Memory B cell (primary cell): ENCODE measurements around the gene LHFPL6.
"Not testable (repeated sequence)": the region's sequence is repeated elsewhere in the genome, so short reads cannot be mapped to it uniquely, and the experiment has no call there.

Experiments used
- ATAC-seq: fragments of 150-1000 bp; cut with Tn5 transposase; 2 replicates; pipeline ENCODE4 v1.10.0; 2021; ENCODE audit warnings: low read depth, mild to moderate bottlenecking, moderate library complexity
- DNase-seq, 2 donors: peaks; one replicate each; pipeline ENCODE4 v3.0.0; 2022; ENCODE audit warnings: low spot score in 2 of 2
- H3K27ac Mint-ChIP-seq: one replicate; pipeline ENCODE4 v1.8.0; 2022; ENCODE audit warnings: mild to moderate bottlenecking, moderate library complexity, mixed read lengths
- H3K27me3 Mint-ChIP-seq: one replicate; pipeline ENCODE4 v1.8.0; 2022; ENCODE audit warnings: mixed read lengths
- H3K36me3 Mint-ChIP-seq: one replicate; pipeline ENCODE4 v1.8.0; 2022; ENCODE audit warnings: mild to moderate bottlenecking, mixed read lengths
- H3K4me1 Mint-ChIP-seq: one replicate; pipeline ENCODE4 v1.8.0; 2022; ENCODE audit warnings: mixed read lengths
- H3K4me3 Mint-ChIP-seq: one replicate; pipeline ENCODE4 v1.8.0; 2022; ENCODE audit warnings: mild to moderate bottlenecking, moderate library complexity, mixed read lengths
- H3K9me3 Mint-ChIP-seq: one replicate; pipeline ENCODE4 v1.8.0; 2022; ENCODE audit warnings: mixed read lengths

The LHFPL6 gene

DNA sequence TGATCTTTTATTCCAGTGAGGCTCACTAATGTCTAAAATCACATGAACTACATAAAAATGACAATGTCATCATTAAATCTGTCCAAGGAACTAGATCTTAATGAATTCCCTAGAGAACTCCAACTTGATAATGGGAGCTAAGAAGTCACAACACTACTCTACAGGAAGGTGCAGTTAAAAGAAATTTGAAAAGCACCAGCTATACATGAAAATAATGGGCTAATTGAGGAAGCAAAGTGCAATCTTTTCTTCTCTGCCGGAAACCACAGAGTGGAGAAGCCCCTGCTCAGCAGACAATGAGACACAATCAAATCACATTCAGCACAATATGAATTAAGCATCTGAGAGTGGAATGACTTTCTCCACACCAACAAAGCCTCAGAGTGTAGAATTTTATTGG, 261.7 kb downstream of the LHFPL6 start:
- DNase-seq (no peak), ATAC-seq (no peak)
- no peak overlapping the region for H3K27ac Mint-ChIP-seq
- no peaks in the 10 kb centered on the region for H3K4me1 Mint-ChIP-seq
- no peaks in the 10 kb centered on the region for H3K36me3 Mint-ChIP-seq
- H3K4me3 Mint-ChIP-seq, result no peak overlapping the region
- H3K9me3 Mint-ChIP-seq, result no peaks in the 10 kb centered on the region
- H3K27me3 Mint-ChIP-seq, result peaks cover 3% of the 10 kb centered on the region

DNA sequence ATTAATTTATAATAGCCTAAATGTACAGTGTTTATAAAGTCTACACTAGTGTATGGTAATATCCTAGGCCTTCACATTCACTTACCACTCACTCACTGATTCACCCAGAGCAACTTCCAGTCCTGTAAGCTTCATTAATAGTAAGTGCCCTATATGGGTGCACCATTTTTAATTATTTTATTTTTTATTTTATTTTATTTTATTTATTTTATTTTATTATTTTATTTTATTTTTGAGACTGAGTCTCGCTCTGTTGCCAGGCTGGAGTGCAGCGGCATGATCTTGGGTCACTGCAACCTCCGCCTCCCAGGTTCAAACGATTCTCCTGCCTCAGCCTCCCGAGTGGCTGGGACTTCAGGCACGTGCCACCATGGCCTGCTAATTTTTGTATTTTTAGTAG, 264.9 kb downstream of the LHFPL6 start:
- H3K27ac Mint-ChIP-seq, ATAC-seq, DNase-seq, H3K4me3 Mint-ChIP-seq, H3K4me1 Mint-ChIP-seq, H3K36me3 Mint-ChIP-seq, H3K9me3 Mint-ChIP-seq, H3K27me3 Mint-ChIP-seq: not testable (repeated sequence)

DNA sequence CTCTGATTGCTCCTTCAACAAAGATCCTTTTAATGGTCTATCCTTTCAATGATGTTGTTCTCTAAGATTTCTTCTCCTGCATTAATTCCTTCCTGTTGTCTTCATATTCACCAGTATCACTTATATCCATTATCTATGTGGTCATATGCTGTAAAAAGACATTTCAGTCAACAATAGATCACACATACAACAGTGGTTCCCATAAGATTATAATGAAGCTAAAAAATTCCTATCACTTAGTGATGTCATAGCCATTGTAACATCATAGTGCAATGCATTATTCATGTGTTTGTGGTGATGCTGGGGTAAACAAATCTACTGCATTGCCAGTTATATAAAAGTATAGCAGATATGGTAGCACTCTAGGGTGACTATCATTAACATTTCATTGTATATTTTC, 266.1 kb downstream of the LHFPL6 start:
- Mint-ChIP-seq H3K4me3 (no peak overlapping the region), H3K9me3 (peaks cover 5% of the 10 kb centered on the region)
- DNase-seq, result no peak

DNA sequence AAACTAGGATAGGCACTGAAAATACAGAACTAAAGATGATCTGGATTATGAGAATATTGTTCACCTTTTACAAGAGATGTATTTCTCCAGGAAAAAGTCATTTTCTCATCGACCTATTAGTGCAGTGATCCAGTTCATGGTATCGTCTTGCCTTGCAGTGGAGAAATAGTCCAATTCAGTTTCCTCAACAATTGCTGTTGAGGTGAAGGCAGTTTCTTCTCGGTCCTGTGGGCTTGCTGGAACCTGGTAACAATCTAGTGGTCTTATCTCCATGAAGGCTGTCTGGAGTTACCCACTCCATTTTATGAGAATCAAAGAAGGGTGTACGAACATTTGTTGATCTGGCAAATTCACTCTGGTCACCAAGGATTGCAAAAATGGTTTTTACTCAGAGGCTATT, 266.8 kb downstream of the LHFPL6 start:
- no peak overlapping the region for H3K4me3 Mint-ChIP-seq
- H3K36me3 Mint-ChIP-seq, result no peaks in the 10 kb centered on the region
- H3K27ac Mint-ChIP-seq, result no peak overlapping the region
- DNase-seq (no peak), ATAC-seq (no peak)
- peaks cover 5% of the 10 kb centered on the region for H3K9me3 Mint-ChIP-seq
- H3K27me3 Mint-ChIP-seq, result no peaks in the 10 kb centered on the region
- H3K4me1 Mint-ChIP-seq, result no peaks in the 10 kb centered on the region

More for the DNA sequence above, 266.1 kb downstream of the LHFPL6 start:
- Mint-ChIP-seq H3K27me3 (no peaks in the 10 kb centered on the region), H3K4me1 (no peaks in the 10 kb centered on the region), H3K27ac (no peak overlapping the region), H3K36me3 (no peaks in the 10 kb centered on the region)
- ATAC-seq, result no peak

DNA sequence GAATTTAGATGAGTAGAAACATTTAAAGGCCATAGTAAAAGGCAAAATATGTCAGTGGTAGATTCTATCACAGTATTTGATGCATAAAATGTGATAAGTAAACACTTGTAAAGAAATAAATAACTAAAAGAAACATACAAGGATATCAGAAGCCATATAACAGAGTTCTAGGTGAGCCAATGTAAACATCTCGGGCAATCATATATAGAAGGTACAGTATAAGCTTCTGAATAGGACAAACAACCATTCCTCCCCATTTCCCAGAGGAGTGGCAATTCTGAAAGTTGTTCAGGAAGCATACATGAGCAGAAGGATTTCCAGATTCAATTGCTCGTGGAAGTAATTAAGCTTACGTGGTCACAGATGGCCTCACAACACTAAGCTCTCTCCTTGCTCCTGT, 267.3 kb downstream of the LHFPL6 start:
- Mint-ChIP-seq H3K4me3 (no peak overlapping the region), H3K4me1 (no peaks in the 10 kb centered on the region), H3K27ac (no peak overlapping the region), H3K27me3 (no peaks in the 10 kb centered on the region), H3K36me3 (no peaks in the 10 kb centered on the region), H3K9me3 (peaks cover 6% of the 10 kb centered on the region)
- DNase-seq (no peak), ATAC-seq (no peak)

DNA sequence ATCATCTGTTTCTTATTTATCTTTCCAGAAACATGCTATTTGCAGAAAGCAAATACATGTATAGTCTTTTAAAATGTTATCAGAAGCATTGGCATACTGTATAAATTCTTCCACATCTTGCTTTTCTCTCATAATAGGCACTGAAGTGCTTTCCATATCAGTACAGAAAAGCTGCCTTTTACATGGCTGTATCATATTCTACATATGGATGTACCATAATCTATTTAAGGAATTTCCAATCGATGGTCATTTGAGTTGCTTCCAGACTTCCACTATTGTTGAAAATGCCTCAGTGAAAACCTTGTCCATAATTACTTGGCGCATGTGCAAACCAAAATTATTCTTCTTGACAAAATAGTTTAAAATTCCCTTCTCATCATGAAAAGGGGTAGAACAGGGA, 272.5 kb downstream of the LHFPL6 start:
- H3K4me3 Mint-ChIP-seq, result no peak overlapping the region

DNA sequence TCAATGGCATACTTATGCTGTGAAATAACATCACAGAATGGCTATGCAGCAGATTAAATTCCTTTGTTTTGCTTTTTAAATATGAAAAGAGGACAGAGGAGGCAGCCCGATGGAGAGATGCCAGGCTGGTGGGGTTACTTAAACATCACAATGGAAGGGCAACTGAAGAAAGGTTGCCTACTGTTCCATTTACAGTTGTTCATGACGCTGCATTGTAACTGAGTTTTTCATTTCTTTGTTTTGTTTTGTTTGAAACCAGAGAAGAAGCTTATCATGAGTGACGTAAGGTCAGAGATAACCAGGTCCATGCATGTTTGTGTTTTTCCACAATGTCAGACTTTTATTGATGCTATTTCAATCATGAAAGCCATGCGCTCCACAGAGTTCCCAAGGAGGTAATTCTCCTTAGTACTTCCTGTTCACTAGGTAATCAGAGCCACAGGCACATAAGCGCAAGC, 273.8 kb downstream of the LHFPL6 start:
- no peak for ATAC-seq
- Mint-ChIP-seq H3K4me1 (no peaks in the 10 kb centered on the region), H3K27me3 (peaks cover 3% of the 10 kb centered on the region), H3K36me3 (no peaks in the 10 kb centered on the region), H3K4me3 (no peak overlapping the region), H3K27ac (no peak overlapping the region), H3K9me3 (peaks cover 8% of the 10 kb centered on the region)
- DNase-seq, result no peak

More for the DNA sequence above, 272.5 kb downstream of the LHFPL6 start:
- Mint-ChIP-seq H3K27me3 (peaks cover 3% of the 10 kb centered on the region), H3K36me3 (no peaks in the 10 kb centered on the region), H3K4me1 (no peaks in the 10 kb centered on the region), H3K27ac (no peak overlapping the region), H3K9me3 (peaks cover 8% of the 10 kb centered on the region)
- DNase-seq (no peak), ATAC-seq (no peak)

DNA sequence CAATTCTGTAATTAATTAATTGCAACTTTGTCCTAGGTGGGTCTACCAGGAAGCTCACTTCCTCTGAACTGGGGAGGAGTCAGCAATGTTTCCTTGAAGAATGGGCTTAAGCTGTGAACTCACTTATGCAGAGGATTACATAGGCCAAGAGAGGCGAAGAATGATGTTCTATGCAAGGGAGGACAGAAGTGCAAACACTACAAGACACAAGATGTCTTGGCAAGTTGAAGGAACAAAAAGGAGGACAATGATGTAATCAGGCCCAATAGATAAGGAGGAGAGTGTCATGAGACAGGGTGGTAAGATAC, 275.9 kb downstream of the LHFPL6 start:
- no peak for ATAC-seq
- Mint-ChIP-seq H3K36me3 (no peaks in the 10 kb centered on the region), H3K9me3 (peaks cover 4% of the 10 kb centered on the region), H3K4me1 (no peaks in the 10 kb centered on the region), H3K4me3 (no peak overlapping the region), H3K27me3 (peaks cover 5% of the 10 kb centered on the region), H3K27ac (no peak overlapping the region)
- DNase-seq, result no peak

DNA sequence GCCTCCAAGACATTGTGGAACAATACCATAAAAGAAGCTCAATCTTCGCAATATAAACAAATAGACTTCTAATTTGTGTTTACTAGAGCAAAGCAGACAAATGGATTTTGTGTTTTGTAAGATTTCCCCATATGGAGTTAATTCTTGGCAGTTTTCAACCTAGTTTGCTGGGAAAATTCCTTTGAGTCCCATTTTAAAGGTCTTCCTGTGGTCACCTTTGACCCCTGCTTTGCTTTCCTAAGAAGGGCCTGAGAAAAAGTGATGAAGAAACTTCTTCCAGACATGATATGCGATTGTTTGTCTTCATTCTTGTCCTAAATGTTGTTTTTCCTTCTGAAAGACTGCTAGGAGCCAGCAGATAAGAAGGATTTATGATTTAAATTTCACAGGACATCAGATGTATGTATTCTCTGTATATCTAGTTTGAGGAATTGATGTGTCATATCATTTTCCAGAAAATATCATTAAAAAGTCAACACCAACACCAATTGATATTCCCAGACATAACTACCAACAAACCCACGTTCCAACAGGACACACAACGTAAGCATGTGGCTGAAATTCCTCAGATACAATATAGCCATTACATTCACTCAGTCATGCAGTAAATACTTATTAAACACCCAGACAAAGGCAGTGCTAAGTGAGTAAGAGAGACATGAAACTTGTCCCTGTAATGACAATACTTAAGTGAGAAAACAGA, 276.4 kb downstream of the LHFPL6 start:
- H3K27ac Mint-ChIP-seq, result no peak overlapping the region
- H3K4me3 Mint-ChIP-seq, result no peak overlapping the region
- no peaks in the 10 kb centered on the region for H3K36me3 Mint-ChIP-seq
- no peaks in the 10 kb centered on the region for H3K4me1 Mint-ChIP-seq
- ATAC-seq (no peak), DNase-seq (no peak)
- peaks cover 5% of the 10 kb centered on the region for H3K27me3 Mint-ChIP-seq
- peaks cover 4% of the 10 kb centered on the region for H3K9me3 Mint-ChIP-seq

DNA sequence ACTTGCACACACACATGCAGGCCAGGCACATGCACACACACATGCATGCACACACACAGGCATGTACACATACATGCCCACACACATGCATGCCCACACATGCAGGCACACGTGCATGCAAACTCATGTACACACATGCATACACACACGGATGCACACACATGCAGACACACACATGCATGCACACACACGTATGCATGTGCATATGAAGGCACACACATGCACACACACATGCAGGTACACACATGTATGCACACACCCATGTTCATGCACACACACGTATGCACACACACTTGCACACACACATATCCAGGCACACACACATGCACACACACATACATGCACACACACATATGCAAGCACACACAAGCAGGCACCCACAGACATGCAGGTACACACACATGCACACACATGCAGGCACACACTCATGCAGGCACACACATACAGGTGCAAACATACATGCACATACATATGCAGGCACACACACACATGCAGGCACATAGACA, 278.1 kb downstream of the LHFPL6 start:
- Mint-ChIP-seq H3K27ac (no peak overlapping the region), H3K36me3 (no peaks in the 10 kb centered on the region), H3K9me3 (peaks cover 1% of the 10 kb centered on the region), H3K4me3 (no peak overlapping the region), H3K4me1 (no peaks in the 10 kb centered on the region), H3K27me3 (peaks cover 5% of the 10 kb centered on the region)
- DNase-seq (no peak), ATAC-seq (no peak)

DNA sequence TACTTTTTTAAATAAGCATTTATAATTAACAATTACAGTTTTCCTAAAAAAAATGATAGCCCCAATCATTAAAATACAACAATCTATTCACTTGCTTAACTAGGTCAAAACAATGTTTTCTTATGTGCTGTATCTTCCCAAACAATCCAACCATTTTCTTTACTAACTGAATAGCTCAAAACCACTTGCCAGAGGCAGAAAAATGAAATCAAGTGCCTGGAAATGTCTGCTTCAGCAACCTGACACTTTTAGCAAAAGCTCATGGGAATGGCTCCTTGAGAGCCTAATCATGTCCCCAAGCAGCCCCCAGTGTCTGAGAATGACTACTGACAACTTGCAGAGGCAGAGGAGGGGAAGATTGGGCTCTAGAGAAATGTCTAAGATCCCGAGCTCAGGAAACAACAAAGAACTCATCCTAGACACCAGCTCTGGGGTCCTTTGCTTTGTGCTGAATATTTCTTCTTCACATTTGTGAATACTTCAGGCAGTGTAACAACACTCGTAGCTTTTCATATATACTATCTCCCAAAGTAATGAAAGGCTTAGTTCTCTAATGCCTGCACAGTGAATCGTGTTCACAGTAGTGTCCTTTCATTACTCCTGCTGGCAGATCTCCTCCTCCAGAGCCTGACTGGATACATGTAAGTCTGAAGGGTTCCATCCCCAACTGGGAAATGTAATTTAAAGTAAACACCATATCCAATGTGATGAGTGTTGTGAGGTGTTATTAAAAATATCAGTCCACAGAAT, 280.0 kb downstream of the LHFPL6 start:
- ATAC-seq, result no peak
- no peak overlapping the region for H3K4me3 Mint-ChIP-seq
- H3K27me3 Mint-ChIP-seq, result peaks cover 6% of the 10 kb centered on the region
- H3K27ac Mint-ChIP-seq, result no peak overlapping the region
- H3K9me3 Mint-ChIP-seq, result no peaks in the 10 kb centered on the region
- no peak for DNase-seq
- H3K4me1 Mint-ChIP-seq, result no peaks in the 10 kb centered on the region
- H3K36me3 Mint-ChIP-seq, result no peaks in the 10 kb centered on the region

DNA sequence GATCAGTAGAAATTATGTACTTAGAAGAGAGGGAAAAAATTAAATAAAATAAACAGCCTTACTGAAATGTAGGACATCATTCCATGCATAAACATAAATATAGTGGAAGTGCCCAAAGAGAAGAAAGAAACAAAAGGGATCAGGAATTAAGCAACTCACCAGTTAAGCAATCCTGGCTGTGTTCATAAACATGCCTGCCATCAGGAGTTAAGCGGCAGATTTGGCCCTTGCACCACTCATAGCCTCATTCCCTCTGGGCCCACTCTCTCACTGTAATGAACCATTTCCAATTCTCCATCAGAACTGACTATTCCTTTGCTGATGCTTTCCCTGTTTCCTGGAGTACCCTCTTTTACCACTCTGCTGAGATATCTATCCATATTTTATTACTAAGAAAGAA, 281.4 kb downstream of the LHFPL6 start:
- H3K4me3 Mint-ChIP-seq, result no peak overlapping the region
- no peak for DNase-seq
- no peaks in the 10 kb centered on the region for H3K4me1 Mint-ChIP-seq
- ATAC-seq, result no peak
- H3K27ac Mint-ChIP-seq, result no peak overlapping the region
- peaks cover 4% of the 10 kb centered on the region for H3K27me3 Mint-ChIP-seq
- no peaks in the 10 kb centered on the region for H3K36me3 Mint-ChIP-seq
- H3K9me3 Mint-ChIP-seq, result no peaks in the 10 kb centered on the region

DNA sequence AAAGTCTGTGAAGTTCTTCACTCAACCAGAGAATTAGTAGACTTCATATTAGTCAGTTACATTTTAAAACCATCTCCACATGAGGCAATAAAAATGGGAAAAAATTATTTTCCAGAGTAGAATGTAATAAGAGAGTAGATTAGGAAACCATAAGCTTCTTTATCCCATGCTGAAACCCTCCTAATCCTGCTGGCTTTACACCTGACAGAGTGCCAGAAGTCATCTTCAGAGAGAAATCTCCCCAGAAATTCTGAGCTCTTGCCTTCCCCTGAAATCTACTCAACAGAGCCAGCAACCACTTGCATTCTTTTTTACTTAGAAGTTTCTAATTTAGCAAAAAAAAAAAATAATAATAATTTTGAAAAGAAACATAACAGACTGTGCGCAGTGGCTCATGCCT, 284.8 kb downstream of the LHFPL6 start:
- Mint-ChIP-seq H3K27ac (no peak overlapping the region), H3K27me3 (peaks cover 4% of the 10 kb centered on the region), H3K4me3 (no peak overlapping the region), H3K9me3 (no peaks in the 10 kb centered on the region), H3K4me1 (no peaks in the 10 kb centered on the region), H3K36me3 (no peaks in the 10 kb centered on the region)
- no peak for DNase-seq
- ATAC-seq, result no peak

DNA sequence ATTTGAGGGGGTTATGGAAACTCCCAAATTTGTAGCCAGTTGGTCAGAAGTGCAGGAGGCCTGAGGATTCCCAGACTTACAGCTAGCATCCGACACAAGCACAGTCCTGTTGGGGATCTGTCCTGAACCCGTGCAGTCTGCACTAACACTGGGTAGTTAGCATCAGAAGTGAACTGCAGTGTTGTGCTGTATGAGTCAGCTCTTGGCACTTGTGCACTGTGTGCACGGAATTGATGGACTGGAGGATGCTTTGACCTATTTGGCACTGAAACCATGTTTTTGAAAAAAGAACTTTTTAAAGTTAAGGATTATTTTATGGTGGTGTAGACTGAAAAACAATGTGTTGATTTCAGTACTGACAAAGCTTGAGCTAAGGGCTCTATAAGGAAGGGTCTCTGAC, 285.7 kb downstream of the LHFPL6 start:
- Mint-ChIP-seq H3K27me3 (peaks cover 3% of the 10 kb centered on the region), H3K27ac (no peak overlapping the region), H3K4me3 (no peak overlapping the region), H3K9me3 (no peaks in the 10 kb centered on the region), H3K4me1 (no peaks in the 10 kb centered on the region), H3K36me3 (no peaks in the 10 kb centered on the region)
- ATAC-seq, result no peak
- no peak for DNase-seq

DNA sequence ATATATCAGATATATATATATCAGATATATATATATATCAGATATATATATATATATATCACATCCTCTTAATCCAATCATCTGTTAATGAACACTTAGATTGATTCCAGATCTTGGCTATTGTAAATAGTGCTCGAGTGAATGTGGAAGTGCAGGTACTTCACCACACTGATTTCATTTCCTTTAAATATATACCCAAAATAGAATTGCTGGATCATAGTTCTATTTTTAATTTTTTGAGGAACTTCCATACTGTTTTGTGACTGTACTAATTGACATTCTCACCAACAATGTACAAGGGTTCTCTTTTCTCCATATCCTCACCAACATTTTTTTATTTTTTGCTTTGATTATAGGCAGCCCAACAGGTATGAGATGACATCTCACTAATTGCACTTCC, 287.2 kb downstream of the LHFPL6 start:
- no peak for ATAC-seq

More for the DNA sequence above, 287.2 kb downstream of the LHFPL6 start:
- Mint-ChIP-seq H3K4me1 (no peaks in the 10 kb centered on the region), H3K36me3 (no peaks in the 10 kb centered on the region), H3K27me3 (peaks cover 3% of the 10 kb centered on the region), H3K27ac (no peak overlapping the region), H3K4me3 (no peak overlapping the region), H3K9me3 (no peaks in the 10 kb centered on the region)
- no peak for DNase-seq
